GM21786 (cell line): Measurements from ENCODE around the gene CFAP161.

ENCODE experiments used
- ATAC-seq: cut with Tn5 transposase; IDR thresholded peaks from one replicate; pipeline ENCODE4 v1.9.1; 2021; ENCODE audit not compliant: unreplicated experiment

The CFAP161 gene, protein sequence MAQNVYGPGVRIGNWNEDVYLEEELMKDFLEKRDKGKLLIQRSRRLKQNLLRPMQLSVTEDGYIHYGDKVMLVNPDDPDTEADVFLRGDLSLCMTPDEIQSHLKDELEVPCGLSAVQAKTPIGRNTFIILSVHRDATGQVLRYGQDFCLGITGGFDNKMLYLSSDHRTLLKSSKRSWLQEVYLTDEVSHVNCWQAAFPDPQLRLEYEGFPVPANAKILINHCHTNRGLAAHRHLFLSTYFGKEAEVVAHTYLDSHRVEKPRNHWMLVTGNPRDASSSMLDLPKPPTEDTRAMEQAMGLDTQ

DNA sequence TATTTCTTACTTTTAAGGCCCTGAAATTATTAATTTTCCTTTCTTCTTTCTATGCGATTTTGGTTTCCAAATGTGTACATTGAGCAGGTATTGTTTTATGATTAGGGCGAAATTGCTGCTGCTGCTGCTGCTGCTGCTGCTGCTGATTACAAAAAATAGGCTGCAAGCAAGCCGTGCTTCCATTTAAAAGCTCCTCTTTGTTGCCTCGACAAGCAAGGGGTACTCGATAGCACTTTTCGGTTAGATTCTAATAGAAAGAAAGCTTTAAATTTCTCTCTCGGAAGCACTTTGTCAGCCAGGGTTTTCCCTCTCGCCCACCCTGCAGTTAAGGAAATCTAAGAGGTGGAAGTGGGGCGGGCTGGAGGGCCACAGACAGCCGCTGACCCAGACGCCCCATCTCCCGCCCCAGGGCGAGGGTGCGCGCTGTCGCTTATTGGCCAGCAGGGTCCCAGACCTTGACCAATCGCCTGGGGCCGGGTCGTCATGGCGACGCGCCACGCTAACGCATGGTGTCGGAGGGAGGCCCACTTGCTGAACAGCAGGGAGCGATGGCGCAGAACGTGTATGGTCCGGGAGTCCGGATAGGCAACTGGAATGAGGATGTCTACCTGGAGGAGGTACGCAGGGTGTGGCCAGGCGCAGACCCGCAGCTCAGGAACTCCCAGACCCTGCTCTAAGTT, at the start of gene CFAP161:
TSS of gene CFAP161 (plus strand) at position 489 of the 680 bp plus-strand sequence. CDS start at position 549, 60 bp downstream.
- ATAC-seq: no peak

DNA sequence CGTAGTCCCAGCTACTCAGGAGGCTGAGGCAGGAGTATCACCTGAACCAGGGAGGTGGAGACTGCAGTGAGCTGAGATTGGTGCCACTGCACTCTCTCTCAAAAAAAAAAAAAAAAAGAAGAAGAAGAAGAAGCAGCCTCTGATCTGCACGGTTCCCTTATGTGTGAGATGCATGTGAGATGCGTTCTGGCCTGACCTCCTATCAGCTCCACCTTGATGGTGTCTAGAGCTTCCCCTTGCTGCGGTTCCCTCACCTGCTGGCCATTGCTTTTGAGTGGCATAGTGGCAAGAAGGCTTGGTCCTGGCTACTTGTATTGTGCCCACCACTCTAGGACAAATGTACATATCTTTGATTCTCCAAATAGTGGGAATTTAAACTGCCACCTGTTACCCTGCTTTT, 49.4 kb upstream of the CFAP161 start:
- ATAC-seq: no peak

DNA sequence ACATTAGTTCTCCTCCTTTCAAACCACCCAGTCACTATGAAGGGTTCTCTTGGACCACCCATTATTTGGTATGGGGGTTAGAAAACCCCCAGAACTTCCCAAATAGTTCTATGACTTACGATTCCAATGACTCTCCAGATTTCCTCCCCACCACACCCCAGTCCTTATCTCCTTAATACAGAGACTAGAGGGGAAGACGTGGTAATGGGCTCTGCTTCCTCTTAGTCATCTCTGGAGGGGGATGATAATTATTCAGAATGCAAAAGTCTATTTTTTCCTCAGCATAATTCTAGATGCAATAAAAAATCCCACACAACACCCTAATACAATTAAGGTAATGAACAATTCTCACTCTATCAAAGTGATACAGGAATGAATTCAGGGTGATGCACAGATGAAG, 48.9 kb upstream of the CFAP161 start:
- no peak for ATAC-seq

DNA sequence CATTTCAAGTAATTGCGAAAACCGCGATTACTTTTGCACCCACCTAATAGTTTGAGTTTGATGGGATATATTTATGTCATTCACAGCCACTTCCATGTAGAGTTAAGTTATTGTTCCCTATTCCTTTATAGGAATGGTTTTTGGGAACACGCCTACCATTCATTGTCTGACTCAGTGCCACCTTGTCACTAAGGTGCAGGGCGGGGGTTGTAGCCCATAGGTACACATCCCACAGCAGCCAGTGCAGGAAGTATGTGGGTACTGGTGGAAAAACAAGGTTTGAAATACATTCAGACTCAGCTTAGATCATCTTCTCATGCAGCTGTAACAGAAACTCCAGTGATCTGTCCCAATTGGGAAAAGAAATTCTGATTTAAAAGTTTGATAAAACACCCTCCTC, 48.2 kb upstream of the CFAP161 start:
- ATAC-seq: no peak

DNA sequence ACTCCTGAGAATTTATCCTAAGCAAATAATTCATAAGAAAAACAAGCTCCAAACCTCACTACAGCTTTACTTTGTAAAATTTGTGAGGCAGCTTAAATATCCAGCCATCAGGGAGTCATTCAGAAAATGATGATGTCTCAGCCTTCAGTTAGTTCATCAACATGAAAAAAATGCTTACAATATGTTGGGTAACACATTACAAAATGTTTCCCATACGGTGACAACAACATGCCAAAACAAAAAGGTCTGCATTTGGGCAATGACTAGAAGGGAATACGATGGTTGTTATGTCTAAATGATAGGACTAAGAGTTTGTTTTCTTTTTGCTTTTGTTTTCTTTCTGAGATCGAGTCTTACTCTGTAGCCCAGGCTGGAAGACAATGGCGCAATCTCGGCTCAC, 47.0 kb upstream of the CFAP161 start:
- ATAC-seq: no peak

DNA sequence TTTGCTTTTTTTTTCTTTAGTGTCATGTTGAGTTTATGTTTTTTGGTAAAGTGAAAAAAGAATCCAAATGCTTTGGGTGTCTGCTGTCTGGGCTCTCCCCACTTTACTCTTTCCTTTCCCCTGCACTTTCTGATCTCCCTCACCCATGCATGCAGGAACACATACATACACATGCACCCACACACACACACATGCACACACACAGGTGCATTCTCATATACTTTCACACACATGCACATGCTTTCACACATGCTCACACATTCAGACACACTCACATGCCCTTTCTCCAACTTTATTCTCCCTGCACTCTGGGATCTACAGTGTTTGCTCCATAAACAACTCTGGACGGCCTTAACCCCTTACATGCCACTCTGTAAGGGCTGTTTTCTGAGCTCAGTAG, 46.4 kb upstream of the CFAP161 start:
- no peak for ATAC-seq

DNA sequence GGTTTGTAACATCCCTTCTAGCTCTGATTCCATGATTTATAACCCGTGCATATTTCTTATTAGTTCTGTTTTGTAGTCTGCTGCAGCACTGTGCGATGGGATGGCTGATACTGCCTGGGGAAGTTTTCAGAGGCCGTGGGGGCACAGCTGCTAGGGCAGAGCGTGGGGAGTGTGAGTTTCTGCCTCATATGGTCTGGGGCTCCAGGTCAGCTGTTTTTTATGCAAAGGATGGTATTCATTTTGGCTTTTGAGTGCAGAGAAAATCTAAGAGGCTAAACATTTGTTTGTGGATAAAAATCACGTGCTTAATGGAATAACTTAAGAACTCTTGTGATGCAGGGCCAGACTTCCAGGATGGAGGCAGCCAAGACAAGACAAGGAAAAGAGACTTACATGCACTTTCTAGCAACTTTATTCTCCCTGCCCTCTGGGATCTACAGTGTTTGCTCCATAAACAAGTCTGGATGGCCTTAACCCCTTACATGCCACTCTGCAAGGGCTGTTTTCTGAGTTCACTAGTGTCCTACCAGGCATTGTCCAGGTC, 45.5 kb upstream of the CFAP161 start:
- ATAC-seq: no peak

DNA sequence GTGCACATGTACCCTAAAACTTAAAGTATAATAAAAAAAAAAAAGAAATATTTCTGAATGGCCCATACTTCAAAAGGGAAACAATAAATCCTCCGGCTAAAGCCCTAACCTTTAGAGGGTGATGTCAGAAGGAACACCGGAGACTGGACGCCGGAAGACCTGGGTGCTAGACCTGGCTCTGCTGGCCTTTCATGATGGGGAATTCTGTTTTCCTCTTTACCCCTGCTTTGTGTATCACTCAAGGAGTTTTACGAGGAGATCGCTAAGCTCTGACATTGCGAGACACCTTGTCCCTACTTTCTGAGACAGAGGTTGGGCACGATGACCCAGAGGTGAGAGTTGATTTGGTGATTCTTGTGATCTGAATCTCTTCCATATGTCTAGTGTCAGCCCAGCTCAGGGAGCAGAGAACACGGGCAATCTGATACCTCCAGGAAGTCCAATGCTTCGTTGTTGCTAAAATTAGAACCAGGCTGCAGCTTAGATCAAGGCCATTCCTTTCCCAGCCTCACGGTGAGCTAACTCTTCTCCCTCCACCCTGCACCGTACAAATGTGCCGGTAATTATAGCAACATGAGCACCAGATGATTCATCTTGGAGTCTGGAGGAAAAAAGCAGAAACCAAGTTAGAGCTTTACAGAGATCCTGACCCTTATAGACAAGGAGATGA, 42.0 kb upstream of the CFAP161 start:
- no peak for ATAC-seq

DNA sequence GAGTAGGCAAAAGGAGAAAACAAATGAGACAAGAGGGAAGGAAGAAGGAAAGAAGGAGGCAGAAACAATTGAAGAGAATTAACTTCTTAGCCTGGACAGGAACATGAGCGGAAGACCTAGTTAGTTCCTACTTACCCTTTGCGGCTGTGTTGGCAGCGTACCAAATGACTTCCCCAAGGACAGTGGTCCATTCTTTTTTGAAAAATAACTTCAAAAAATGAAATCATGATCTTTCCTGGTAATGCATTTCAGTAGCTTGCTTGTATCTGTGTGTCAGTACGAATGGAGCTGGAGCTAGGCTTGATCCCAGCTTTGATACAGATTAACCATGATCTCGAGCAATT, 41.5 kb upstream of the CFAP161 start:
- ATAC-seq: no peak

DNA sequence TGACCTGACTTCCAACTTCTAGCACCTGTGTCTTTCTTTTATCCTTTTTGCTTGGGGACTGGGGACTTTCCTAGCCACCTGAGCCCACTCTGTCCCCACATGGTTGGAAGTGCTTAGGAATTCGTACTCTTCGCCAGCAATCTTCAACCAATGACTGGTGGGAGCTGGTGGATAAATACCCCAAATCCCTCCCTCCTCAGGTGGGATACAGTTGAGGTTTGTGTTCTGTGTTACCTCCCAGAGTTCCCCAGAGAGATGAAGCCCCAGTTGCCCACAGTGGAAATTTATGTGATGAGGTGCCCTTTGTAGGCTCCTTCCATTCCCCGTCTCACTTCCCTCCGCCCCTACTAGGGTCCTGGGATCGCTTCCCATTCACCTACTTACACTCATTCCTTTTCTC, 40.1 kb upstream of the CFAP161 start:
- ATAC-seq: no peak

DNA sequence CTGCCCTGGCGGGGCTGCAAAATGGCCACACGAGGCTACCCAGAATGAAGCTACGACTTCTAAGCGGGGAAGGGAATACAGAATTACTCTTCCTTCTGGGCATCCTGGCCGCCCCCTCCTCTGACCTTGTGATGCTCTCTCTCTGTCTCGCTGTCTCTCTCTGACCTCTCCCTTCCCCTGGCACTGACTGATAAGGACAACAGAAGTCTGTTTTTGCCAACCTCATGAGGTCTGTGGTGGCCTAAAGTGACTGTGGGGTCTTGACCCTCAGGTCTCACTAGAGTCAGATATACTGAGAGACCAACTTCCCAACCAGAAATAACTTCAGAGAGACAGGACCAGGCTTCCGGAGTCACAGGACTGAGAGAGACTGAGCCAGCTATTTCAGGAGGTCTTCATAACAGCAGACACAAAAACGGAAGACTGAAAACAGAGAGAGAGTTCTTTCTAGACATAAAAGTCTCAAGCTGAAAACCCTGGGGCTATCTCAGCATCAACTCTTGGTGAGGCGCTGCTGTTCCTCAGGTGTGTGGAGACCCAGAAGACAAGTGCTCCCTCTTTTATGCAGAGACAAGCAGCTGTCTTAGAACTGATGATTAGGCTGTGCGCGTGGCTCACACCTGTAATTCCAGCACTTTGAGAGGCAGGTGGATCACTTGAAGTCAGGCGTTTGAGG, 38.2 kb upstream of the CFAP161 start:
- ATAC-seq: no peak

DNA sequence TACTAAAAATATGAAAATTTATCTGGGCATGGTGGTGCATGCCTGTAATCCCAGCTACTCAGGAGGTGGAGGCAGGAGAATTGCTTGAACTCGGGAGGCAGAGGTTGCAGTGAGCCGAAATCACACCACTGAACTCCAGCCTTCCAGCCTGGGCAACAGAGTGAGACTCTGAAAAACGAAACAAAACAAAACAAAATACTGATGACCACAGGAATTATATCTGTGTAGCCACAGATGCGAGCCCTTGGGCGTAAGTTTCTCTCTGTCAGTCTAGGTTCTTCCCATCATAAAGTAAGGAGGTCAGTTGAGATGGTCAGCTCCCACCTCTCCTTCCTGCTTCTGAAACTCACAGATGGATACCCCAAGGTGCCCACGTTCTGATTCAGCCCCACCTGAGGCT, 37.7 kb upstream of the CFAP161 start:
- no peak for ATAC-seq

DNA sequence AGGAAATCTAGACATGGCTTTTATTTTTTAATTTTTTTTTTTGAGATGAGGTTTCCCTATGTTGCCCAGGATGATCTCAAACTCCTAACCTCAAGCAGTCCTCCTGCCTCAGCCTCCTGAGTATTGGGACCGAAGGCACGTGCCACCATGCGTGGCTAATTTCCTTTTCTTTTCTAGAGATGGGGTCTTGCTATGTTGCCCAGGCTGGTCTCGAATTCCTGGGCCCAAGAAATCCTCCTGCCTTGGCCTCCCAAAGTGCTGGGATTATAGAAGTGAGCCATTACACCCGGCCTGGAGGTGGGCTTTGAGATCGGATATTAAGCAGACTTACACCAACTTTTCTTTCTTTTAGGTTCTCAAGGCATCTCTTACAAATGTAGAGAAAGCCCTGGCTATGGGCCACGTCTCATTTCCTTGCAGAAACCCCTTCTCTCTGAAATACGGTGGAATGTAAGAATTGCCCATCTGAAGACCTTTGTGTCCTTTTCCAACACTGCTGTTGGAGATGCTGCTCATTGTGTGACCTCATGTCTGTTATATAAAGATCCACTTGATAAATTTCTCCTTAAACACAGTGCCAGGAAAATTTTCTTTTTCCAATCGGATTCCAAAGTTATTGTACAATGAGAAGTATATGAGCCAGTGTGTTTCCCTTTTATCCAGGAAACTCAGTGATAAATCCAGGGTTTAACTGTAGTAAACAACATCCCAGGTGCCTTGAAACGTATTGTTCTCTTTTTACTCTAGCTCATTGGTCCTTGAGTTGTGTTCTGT, 36.8 kb upstream of the CFAP161 start:
- ATAC-seq: no peak

DNA sequence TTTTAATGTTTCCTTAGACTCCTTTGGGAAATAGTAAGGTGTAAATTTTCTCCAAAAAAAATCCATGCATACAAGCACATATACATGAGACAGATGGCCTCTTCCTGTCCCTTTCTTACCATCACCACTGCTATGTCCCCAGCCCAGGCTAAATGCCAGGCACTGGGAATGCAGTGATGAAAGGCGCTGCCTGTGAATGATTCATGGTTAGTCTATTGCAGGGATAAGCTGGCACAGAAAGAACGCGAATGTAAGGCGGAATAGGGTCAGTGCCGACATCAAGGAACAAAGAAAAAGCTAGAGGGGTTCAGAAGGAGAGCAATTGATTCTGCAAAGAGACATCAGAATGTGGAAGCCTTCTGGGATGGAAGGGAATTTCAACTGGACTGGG, 36.2 kb upstream of the CFAP161 start:
- ATAC-seq: no peak

DNA sequence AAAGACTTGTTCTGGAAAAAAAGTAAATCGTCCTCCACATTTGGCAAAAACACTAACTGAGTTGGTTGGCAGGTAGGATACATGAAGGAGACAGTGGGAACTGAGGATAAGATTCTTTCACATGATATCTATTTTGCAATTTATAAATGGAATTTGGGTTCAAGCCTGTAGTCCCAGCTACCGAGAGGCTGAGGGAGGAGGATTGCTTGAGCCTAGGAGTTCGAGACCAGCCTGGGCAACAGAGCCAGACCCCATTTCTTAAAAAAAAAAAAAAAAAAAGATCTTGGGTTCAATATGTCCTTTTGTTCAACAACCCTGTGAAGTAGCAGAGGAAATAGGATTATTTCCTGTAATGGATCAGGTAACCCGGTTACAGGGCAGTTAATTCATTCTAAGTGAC, 35.7 kb upstream of the CFAP161 start:
- ATAC-seq: no peak

DNA sequence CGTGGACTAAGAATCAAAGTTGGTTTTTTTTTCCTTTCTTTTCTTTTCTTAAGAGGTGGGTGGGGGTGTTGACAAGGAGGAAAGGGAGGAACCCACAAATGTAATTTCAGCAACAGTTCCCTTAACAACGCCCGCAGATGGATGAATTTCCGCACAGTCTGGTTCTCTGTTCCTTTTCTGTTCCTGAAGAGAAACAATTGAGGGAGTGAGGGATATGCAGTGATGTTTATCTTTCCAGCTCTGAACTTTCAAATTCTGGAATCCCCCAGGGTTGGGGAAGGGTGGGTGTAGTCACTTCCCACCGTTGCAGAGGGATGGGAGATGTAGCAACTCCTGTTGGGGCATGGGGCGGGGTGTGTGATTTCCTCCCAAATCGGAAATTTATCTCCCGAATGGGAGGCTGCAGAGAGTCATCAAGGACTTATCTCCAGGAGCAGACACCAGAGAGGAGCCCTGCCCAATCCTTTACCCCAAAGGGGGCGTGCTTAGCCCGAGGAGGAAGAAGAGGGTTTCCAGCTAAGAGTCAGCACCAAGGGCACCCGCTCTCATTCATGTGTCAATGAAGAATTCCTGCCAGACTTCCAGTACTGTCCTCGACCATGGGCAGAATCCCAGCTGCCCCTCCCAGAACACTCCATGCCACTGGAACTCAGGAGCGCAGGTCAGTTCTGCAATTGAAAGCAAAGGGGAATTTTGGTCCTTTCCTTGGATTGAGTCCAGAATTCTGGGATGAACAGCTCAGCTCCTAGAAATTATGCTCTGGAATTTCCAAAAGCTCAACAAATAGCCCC, 35.0 kb upstream of the CFAP161 start:
- ATAC-seq: no peak

DNA sequence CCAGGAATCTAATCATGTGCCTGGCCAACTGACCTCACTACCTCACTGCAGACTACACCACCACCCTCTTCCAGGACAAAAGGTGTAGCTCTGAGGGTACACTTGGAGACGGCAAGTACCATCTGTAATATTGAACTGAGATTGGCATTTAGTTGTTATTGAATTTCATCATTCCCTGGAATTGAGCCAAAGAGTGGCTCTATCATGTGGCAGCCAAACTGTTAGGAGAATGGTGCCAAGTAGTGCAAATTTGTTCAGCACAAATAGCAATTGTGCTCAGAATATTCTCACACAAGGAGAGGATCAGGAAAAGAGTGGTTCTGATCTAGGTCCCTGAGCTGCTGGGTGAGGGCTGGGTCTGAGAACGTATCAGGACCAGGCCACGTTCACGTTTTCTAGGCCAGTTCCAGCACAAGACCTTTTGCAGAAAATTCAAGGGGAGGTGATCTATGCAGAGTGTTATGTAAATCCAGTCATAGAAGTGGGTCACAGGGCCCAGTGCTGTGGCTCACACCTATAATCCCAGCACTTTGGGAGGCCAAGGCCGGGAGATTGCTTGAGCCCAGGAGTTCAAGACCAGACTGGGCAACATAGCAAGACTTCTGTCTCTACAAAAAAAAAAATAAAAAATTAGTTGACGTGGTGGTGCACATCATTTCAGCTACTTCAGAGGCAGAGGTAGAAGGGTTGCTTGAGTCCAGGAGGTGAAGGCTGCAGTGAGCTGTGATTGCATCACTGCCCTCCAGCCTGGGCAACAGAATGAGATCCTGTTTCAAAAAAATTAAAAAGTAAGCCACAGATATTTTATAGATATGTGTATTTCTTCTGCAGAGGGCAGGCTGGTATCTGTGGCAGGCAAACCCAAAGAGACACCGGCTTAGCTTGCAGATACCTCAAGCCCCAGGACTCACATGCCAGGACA, 31.9 kb upstream of the CFAP161 start:
- no peak for ATAC-seq

DNA sequence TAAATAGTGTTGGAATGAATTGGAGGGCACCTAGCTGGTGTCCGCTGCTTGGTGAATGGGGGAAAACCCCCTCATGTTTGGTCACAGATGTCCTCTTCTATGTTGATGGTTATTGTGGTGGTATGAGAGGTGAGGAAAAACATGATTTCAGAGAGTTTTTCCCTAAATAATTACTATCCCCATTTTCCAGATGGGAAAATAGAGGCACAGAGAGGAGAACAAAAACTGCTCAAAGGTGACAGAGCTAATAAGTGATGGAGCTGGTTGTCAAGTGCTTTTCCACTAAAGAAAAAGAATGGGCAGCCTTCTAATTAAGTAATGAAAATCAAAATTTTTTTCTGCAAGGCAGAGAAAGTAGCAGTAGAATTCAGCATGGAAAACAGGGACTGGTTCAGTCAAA, 30.2 kb upstream of the CFAP161 start:
- no peak for ATAC-seq

DNA sequence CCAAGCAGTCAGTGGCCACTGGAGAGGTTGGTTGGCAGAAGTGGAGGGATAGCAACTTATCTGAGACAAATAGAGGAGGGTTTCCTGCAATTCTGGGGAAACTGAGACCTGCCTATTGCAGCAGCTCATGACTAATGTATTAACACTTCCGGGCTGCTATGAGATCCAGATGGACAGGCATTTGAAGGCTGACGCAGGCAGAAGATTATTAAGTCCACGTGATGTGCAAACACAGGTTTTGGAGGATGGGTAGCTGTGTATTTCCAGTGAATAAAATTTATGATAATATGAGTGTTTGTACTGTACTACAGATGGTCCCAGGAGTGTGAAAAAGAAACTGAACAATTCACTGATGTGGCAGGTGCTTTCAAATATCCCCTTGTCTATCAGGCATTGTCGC, 28.5 kb upstream of the CFAP161 start:
- ATAC-seq: no peak
